ENCODE results near the gene ABLIM2. TPM values are rescaled to one million over a fixed set of nuclear protein-coding genes. Genes with fewer than 3 reads are reported as not detected.

The ABLIM2 gene
- total and polyA plus RNA-seq, 2 donors (not counting 1 experiment from before 2014, with no cell fraction given), result 3.3 to 79.0 TPM

GRCh38 chr4:7990807-7991459, 167.7 kb downstream of the ABLIM2 start:
- Histone ChIP-seq H3K79me2 (ENCODE audit: control insufficient read depth, insufficient read depth, low read length) (no peaks in the 10 kb centered on the region), H3K36me3 (replicated peaks in 1 of 2; ENCODE audit: control extremely low read depth in 1 of 2, control insufficient read depth in 1 of 2, extremely low read depth in 1 of 2, insufficient read depth in 2 of 2, low read length in 1 of 2) (no peaks in the 10 kb centered on the region), H3K4me1 (ENCODE audit: control insufficient read depth in 2 of 2, insufficient read depth in 2 of 2, low read length in 2 of 2) (no peaks in the 10 kb centered on the region), H3K27ac (ENCODE audit: low read length in 2 of 2) (no peak overlapping the region), H3K27me3 (replicated peaks in 1 of 4; ENCODE audit: control extremely low read depth in 1 of 4, control insufficient read depth in 3 of 4, insufficient read depth in 4 of 4, low read length in 3 of 4) (peaks cover 0 to 1% (median 0%) of the 10 kb centered on the region in 4 experiments), H3K9me3 (ENCODE audit: control extremely low read depth in 1 of 3, control insufficient read depth in 2 of 3, insufficient read depth in 1 of 3, low read length in 2 of 3) (peaks cover 0 to 35% (median 0%) of the 10 kb centered on the region in 3 donors), H3K4me2 (replicated peaks; ENCODE audit: low read depth, low read length, poor library complexity, severe bottlenecking) (no peak overlapping the region), H3K9ac (ENCODE audit: low read length) (no peak overlapping the region), H4K20me1 (ENCODE audit: control insufficient read depth, insufficient read depth, low read length, poor library complexity, severe bottlenecking) (no peaks in the 10 kb centered on the region), H2AFZ (ENCODE audit: insufficient read depth, low read depth, low read length, poor library complexity, severe bottlenecking) (no peak overlapping the region), H3K4me3 (ENCODE audit: control extremely low read depth in 1 of 5, extremely low read depth in 1 of 5, insufficient read depth in 1 of 5, low read depth in 2 of 5, low read length in 4 of 5) (no peak overlapping the region)
- ChIA-PET CTCF (no interaction called here), POLR2A (no interaction called here)
- H3K27ac Mint-ChIP-seq, result no peak overlapping the region
- 87% methylated on average over 5 of the region's 10 CpGs for WGBS (ENCODE audit: insufficient coverage)
- DNase-seq (no peak), ATAC-seq (ENCODE audit: low read depth) (no peak)
- peaks cover 13% of the 10 kb centered on the region for H3K27me3 Mint-ChIP-seq
- H3K4me3 Mint-ChIP-seq, result no peak overlapping the region
- H3K4me1 Mint-ChIP-seq, result no peaks in the 10 kb centered on the region
- H3K9me3 Mint-ChIP-seq (ENCODE audit: insufficient read depth), result peaks cover 7% of the 10 kb centered on the region
- intact Hi-C loops (cut with micrococcal nuclease), result no loop called here
- TF ChIP-seq EZH2 (IDR thresholded peaks at IDR 0.05; ENCODE audit: borderline replicate concordance, insufficient read depth, low read depth, low read length, poor library complexity, severe bottlenecking) (no peak), CTCF (IDR thresholded peaks at IDR 0.05) (no peak)

GRCh38 chr4:7989654-7990053, 169.0 kb downstream of the ABLIM2 start:
- Histone ChIP-seq H3K36me3 (replicated peaks in 1 of 2; ENCODE audit: control extremely low read depth in 1 of 2, control insufficient read depth in 1 of 2, extremely low read depth in 1 of 2, insufficient read depth in 2 of 2, low read length in 1 of 2) (no peaks in the 10 kb centered on the region), H3K27me3 (replicated peaks in 1 of 4; ENCODE audit: control extremely low read depth in 1 of 4, control insufficient read depth in 3 of 4, insufficient read depth in 4 of 4, low read length in 3 of 4) (peaks cover 0 to 3% (median 0%) of the 10 kb centered on the region in 4 experiments), H4K20me1 (ENCODE audit: control insufficient read depth, insufficient read depth, low read length, poor library complexity, severe bottlenecking) (no peaks in the 10 kb centered on the region), H3K4me2 (replicated peaks; ENCODE audit: low read depth, low read length, poor library complexity, severe bottlenecking) (no peak overlapping the region), H2AFZ (ENCODE audit: insufficient read depth, low read depth, low read length, poor library complexity, severe bottlenecking) (no peak overlapping the region), H3K9ac (ENCODE audit: low read length) (no peak overlapping the region), H3K79me2 (ENCODE audit: control insufficient read depth, insufficient read depth, low read length) (no peaks in the 10 kb centered on the region), H3K4me1 (ENCODE audit: control insufficient read depth in 2 of 2, insufficient read depth in 2 of 2, low read length in 2 of 2) (no peaks in the 10 kb centered on the region), H3K27ac (ENCODE audit: low read length in 2 of 2) (no peak overlapping the region), H3K9me3 (ENCODE audit: control extremely low read depth in 1 of 3, control insufficient read depth in 2 of 3, insufficient read depth in 1 of 3, low read length in 2 of 3) (peaks cover 0 to 26% (median 0%) of the 10 kb centered on the region in 3 donors), H3K4me3 (ENCODE audit: control extremely low read depth in 1 of 5, extremely low read depth in 1 of 5, insufficient read depth in 1 of 5, low read depth in 2 of 5, low read length in 4 of 5) (no peak overlapping the region)
- no peak for TF ChIP-seq EZH2 (IDR thresholded peaks at IDR 0.05; ENCODE audit: borderline replicate concordance, insufficient read depth, low read depth, low read length, poor library complexity, severe bottlenecking)
- intact Hi-C loops (cut with micrococcal nuclease), result no loop called here
- ChIA-PET CTCF (no interaction called here), POLR2A (no interaction called here)
- no peak overlapping the region for H3K4me3 Mint-ChIP-seq
- DNase-seq, result no peak
- peaks cover 5% of the 10 kb centered on the region for H3K9me3 Mint-ChIP-seq (ENCODE audit: insufficient read depth)
- H3K27ac Mint-ChIP-seq, result no peak overlapping the region
- 90% methylated on average over 1 of the region's 2 CpGs for WGBS (ENCODE audit: insufficient coverage)
- no peaks in the 10 kb centered on the region for H3K4me1 Mint-ChIP-seq
- no peak for ATAC-seq (ENCODE audit: low read depth)
- H3K27me3 Mint-ChIP-seq, result peaks cover 13% of the 10 kb centered on the region
